ENCODE data around the gene RHCG. TPM values are rescaled to one million over a fixed set of nuclear protein-coding genes. Genes with fewer than 3 reads are reported as not detected.
A peak's percentile ranks its signal among the peaks of the same experiment; 100 is the strongest.

Gene RHCG
- total RNA-seq, 4 donors from 2014 or later = not detected

- no peak for TF ChIP-seq CTCF (IDR thresholded peaks at IDR 0.05)
- TF ChIP-seq POLR2A (IDR thresholded peaks at IDR 0.05) = no peak
- Histone ChIP-seq H3K27me3 (no peaks in the 10 kb centered on the region), H3K4me1 (no peaks in the 10 kb centered on the region), H3K27ac (no peak overlapping the region), H3K9me3 (no peaks in the 10 kb centered on the region), H3K4me3 (no peak overlapping the region), H3K36me3 (no peaks in the 10 kb centered on the region)
- DNase-seq = no peak
Observed at GRCh38 chr15:89513284-89513683, 16.9 kb upstream of the RHCG start.

- Histone ChIP-seq H3K4me1 (no peaks in the 10 kb centered on the region), H3K9me3 (no peaks in the 10 kb centered on the region), H3K27me3 (no peaks in the 10 kb centered on the region), H3K27ac (no peak overlapping the region), H3K4me3 (no peak overlapping the region), H3K36me3 (no peaks in the 10 kb centered on the region)
- DNase-seq = no peak
- TF ChIP-seq POLR2A (IDR thresholded peaks at IDR 0.05) (no peak), CTCF (IDR thresholded peaks at IDR 0.05) (no peak)
Observed at GRCh38 chr15:89512631-89513030, 16.2 kb upstream of the RHCG start.

GRCh38 chr15:89506026-89506686, 9.8 kb upstream of the RHCG start:
- H3K4me1 ChIP-seq = no peaks in the 10 kb centered on the region
- DNase-seq = peak in 1 of 3 donors; percentile 22
- H3K36me3 ChIP-seq = no peaks in the 10 kb centered on the region
- H3K27ac ChIP-seq = no peak overlapping the region
- H3K4me3 ChIP-seq = no peak overlapping the region
- no peaks in the 10 kb centered on the region for H3K9me3 ChIP-seq
- no peak for TF ChIP-seq POLR2A (IDR thresholded peaks at IDR 0.05)
- TF ChIP-seq CTCF (IDR thresholded peaks at IDR 0.05) = no peak
- H3K27me3 ChIP-seq = no peaks in the 10 kb centered on the region

- peak in 1 of 3 donors; percentile 2 for DNase-seq
- no peaks in the 10 kb centered on the region for H3K27me3 ChIP-seq
- H3K9me3 ChIP-seq = no peaks in the 10 kb centered on the region
- H3K4me3 ChIP-seq = no peak overlapping the region
- H3K4me1 ChIP-seq = no peaks in the 10 kb centered on the region
- TF ChIP-seq CTCF (IDR thresholded peaks at IDR 0.05) (no peak), POLR2A (IDR thresholded peaks at IDR 0.05) (no peak)
- no peaks in the 10 kb centered on the region for H3K36me3 ChIP-seq
- H3K27ac ChIP-seq = no peak overlapping the region
Observed at GRCh38 chr15:89504166-89504565, 7.8 kb upstream of the RHCG start.

GRCh38 chr15:89502867-89503595, 6.6 kb upstream of the RHCG start:
- Histone ChIP-seq H3K36me3 (no peaks in the 10 kb centered on the region), H3K27ac (no peak overlapping the region), H3K27me3 (no peaks in the 10 kb centered on the region), H3K9me3 (no peaks in the 10 kb centered on the region), H3K4me1 (no peaks in the 10 kb centered on the region), H3K4me3 (no peak overlapping the region)
- peak in 1 of 3 donors; percentile 46 for DNase-seq
- TF ChIP-seq POLR2A (IDR thresholded peaks at IDR 0.05) (no peak), CTCF (IDR thresholded peaks at IDR 0.05) (no peak)

All from Peyer's patch (tissue), 4 donors.